ENCODE results near the gene CELF4.

CELF4 gene

DNA sequence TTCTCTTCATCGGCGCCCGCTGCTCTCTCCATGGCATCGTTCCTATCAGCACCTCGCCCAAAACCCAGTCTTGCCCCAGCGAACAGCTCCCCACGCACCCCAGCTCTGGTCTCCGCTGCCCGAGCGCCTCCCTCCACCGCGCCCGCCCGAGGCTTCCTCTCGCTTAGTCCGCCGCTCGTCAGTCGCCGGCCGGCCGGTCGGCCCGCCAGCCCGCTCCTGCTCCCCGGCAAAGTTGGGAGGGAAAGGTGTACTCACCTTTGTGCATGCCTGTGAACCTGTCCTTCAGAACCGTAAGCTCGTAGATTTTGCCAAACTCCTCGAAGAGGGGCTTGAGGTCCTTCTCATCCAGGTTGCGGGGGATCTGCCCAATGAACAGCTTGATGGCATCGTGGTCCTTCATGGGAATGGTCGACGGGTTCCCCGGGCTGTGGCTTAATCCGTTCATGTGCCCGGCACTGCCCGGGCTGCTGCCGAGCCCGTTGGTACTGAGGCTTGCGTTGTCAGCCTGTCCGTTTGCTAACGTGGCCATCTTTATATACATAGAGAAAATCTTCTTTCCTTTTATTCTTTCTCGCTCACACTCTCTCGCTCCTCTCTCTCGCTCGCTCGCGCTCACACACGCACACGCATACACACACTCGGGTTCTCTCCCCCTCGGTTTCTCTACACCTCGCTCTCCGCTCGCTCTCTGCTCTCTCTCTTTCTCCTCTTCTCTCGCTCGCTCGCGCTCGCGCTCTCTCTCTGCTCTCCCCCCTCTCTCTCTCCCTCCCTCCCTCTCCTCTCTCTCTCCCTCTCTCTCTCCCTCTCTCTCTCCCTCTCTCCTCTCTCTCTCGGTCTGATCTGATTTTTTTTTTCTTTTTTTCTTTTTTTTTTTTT lies at the start of gene CELF4:
Gene CELF4 (minus strand): TSS at position 698 of the 876 bp plus-strand sequence.
- no peak for DNase-seq (ENCODE audit: low read depth in 2 of 2)

GRCh38 chr18:37613253-37613565 lies 47.6 kb upstream of the CELF4 start:
- no peak for DNase-seq (ENCODE audit: low read depth in 2 of 2)

- no peak for DNase-seq (ENCODE audit: low read depth in 2 of 2)
Measured at GRCh38 chr18:37612524-37613252, 47.1 kb upstream of the CELF4 start.

DNA sequence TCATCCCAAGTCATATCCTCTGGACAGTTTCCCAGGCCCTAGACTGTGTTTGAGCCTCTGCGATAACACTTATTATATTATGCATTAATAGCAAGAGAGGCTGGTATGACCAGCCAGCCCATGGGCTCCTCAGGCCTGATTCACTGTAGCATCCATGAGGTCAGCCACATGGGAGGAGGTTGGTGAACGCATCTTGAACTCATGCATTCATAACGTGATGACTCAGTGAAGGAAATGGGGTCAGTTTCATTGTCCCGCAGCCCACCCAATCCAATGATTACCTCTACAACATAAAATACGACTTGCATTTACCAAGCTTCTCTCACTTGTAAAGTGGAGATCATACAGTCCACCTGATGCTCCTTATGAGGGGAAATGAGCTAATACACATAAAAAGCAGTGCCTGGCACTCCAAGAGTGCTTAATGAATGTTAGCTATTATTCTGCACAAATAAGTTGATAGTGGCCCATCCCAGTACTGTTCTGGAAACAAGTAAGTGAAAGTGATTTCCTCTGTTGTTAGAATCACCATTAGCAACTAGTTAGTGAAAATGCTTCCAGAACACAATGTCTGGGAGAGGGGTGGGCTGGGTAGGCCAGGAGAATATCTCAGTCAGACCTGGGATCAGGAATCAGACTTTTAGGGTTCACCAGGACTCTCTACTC lies 46.1 kb upstream of the CELF4 start:
- no peak for DNase-seq (ENCODE audit: low read depth in 2 of 2)

DNA sequence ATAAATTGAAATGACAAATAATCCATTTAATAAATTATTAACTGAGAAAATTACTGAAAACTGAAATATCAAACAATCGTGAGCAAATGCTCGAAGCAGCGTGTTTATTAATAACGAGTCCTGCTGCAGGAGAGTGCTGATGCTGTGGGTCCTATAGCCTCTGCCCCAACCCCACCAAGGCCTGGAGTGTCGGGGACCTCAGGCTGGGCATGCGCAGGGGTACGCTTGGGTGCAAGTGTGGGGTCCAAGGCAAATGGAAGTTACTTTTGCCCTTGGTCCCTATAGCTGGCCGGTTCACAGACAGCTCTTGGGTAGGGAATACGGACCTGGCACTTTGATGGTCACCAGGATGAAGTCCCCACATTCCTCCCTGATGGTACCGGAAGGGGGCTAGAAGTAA lies 43.3 kb upstream of the CELF4 start:
- DNase-seq (ENCODE audit: low read depth in 2 of 2), result no peak

DNA sequence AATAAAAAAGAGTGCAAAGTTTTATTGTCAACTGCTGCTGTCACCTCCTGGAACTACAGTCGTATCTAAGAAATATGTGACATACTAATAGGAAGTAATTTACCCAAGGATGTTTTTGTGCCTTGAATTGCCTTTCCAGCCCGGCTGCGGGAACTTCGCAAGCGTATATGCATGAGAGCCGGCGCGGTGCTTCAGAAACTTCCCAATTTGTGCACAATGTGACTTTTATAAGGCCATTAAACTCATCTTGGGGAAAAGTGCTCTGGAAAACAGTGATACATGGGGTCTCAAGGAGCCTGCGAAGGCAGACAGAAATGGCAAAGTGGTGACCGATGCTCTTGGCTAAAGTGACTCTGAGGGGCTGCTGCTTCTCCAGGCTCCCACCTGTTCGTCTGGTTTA lies 41.7 kb upstream of the CELF4 start:
- DNase-seq (ENCODE audit: low read depth in 2 of 2), result no peak

DNA sequence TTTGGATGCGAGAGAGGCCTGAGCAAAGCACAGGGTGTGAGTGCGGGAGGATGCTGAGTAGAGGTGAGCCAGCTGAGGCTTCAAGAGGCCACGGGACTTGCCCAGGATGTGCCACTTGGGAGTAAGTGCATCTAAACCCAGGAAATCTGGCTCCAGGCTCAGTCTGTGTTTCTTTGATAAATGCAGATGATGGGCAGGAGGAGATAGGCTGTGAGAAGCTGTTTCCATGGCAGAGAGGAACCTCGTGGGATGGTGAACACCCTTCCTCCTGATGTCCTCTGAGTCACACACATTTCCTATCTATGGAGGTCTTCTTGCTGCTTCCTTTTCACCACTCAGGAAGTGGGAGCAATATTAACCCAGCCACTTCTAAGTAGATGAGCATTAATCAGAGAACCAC lies 38.4 kb upstream of the CELF4 start:
- no peak for DNase-seq (ENCODE audit: low read depth in 2 of 2)

DNA sequence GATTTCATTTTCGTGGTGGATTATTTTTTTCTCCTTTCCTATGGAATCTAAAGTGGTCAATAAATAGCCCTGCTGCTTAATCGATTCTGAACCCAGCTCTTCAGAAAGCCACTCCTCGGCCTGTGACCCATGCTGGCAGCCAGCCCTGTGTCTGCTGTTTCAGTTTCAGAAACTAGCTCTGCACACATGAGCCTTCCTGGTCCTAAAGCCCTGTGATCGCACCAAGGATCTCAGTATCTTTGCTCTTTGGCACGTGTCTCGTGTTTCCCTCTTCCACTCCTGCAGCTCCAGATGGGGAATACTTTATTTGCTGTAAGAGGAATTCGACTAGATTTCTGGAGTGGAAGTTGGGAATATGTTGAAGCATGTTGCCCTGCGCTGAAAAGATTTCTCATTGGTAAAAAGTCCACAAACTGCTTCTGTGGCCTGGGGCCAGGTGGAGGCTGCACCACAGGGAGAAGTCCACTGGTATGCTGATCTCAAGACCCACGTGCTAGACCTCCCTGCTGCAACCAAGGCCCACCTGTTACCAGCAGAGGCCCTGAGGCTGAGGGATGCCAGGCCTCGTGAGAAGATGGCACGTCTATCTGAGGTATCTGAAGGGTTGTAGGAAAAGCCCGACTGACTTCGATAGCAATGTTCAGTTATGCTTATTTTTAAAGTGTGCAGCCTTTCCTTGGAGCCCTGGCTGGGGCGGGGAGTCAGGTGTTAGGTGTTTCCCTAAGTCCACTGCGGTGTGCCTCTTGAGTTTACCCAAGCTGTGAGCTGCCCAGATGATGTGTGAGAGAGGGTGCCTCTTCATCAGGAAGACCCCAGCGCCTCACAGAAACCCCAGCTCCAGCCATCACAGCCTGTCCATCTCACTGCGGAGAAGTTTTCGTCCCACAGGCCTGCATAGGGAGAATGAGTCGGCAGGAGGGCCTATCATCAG lies 33.6 kb upstream of the CELF4 start:
- DNase-seq (ENCODE audit: low read depth in 2 of 2), result no peak

GRCh38 chr18:37598396-37598795 lies 32.8 kb upstream of the CELF4 start:
- DNase-seq (ENCODE audit: low read depth in 2 of 2), result no peak

DNA sequence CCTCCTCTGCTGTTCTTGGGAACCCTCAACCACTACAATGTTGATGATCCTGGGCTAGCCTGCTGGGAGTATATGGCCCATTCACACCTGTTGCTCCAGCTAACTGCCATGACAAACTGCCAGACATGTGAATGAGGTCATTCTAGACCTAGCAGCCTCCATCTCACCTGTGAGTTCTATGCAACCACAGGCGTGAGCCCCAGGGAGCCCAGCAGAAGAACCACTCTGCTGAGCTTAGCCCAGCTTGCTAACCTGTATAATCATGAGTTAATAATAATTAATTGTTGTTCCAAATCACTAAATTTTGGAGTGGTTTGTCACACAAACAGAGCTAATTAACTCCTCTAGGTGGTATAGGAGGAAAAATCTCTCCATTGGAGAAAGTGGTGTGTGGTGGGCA lies 24.7 kb upstream of the CELF4 start:
- DNase-seq (ENCODE audit: low read depth in 2 of 2), result no peak

DNA sequence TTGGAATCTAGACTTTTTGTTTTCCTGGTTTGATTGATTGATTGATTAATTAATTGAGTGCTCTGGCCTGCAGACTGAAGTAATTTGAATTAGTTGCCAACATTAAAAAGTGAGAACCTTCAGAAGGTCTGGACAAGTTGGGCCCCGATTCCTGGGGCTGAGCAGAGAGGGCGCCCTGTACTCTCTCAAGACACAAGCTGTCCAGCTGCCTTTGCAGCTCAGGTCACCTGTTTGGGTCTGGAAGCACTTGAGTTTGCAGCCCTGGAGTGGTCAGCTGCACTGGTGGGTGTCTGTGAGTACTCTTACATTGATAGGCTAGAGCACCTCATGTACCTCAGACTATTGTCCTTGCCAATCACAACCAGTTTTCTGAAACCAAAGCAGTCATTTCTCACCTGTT lies 22.7 kb upstream of the CELF4 start:
- no peak for DNase-seq (ENCODE audit: low read depth in 2 of 2)

DNA sequence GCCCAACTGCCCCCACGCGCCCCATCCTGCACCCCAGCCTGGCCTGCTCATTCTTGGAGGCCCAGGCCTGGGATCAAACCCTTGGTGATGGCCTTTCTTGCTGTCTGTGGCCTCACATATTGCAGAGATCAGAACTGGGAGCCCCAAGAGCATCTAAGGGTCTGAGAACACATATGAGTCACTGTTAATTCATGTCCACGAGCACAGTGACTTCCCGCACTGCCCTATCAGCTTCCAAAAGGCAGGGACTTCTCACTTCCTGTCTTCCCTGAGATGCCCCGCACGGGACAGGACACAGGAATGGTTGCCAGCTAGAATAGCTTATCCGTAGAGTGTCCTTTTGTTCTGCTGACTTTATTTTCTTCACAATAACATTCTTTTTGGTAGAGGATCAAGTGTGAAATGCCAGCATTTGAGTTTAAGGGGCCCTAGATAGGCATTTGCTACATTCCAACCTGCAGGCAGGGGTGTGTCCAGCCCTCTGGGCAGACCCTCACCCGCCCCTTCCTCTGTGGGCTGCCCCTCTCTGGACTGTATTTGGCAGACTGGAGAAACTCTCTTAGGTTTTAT lies 21.1 kb upstream of the CELF4 start:
- DNase-seq (ENCODE audit: low read depth in 2 of 2), result no peak

GRCh38 chr18:37584952-37585695 lies 19.5 kb upstream of the CELF4 start:
- DNase-seq (ENCODE audit: low read depth in 2 of 2), result no peak

- no peak for DNase-seq (ENCODE audit: low read depth in 2 of 2)
Measured at GRCh38 chr18:37584217-37584616, 18.6 kb upstream of the CELF4 start.

DNA sequence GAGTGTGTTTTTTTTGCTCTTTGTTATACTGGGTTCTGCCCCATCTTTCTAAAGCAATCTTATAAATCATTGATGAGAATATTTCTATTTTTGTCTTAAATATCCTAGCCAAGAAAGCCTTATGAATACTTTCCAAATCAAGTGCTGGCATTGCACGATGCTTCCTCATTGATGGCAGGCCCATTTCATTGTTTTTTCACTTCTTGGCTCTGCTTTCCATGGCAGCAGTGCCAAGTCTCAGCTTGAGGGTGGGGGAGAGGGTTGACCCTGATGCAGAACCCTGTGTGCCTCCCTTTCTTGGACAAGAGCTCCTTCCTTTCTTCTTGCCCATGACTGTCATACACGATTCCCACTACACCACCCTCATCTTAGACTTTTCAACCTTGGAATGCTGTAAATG lies 16.7 kb upstream of the CELF4 start:
- no peak for DNase-seq (ENCODE audit: low read depth in 2 of 2)

DNA sequence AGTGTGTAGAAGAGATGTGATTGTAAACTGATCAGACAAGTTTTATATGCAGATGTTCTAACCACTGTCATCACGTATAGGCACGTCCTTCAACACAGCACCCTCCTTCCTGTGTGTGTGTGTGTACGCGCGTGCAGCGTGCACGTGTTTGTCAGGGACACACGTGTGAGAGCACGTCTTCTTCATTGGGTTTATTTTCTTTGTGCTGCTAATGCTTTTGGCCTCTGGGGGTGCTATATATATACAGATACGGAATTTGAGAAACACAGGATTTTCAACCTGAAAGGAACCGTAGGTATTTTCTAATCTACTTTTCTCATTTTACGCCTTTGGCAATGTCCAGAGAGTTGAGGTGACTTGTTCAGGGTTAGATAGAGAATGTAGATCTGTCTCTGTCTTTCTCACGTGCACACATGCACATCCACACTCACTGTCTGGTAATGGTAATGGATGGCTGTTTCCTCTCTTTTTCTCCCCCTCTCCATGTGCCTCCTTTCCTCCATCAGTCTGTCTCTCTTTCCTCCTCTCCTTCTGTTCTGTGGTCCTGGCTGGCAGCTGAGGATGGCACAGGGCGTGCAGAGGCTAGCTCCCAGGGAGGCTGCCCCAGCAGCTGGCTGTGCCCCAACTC lies 13.4 kb upstream of the CELF4 start:
- no peak for DNase-seq (ENCODE audit: low read depth in 2 of 2)

GRCh38 chr18:37578182-37578678 lies 12.6 kb upstream of the CELF4 start:
- DNase-seq (ENCODE audit: low read depth in 2 of 2), result no peak

DNA sequence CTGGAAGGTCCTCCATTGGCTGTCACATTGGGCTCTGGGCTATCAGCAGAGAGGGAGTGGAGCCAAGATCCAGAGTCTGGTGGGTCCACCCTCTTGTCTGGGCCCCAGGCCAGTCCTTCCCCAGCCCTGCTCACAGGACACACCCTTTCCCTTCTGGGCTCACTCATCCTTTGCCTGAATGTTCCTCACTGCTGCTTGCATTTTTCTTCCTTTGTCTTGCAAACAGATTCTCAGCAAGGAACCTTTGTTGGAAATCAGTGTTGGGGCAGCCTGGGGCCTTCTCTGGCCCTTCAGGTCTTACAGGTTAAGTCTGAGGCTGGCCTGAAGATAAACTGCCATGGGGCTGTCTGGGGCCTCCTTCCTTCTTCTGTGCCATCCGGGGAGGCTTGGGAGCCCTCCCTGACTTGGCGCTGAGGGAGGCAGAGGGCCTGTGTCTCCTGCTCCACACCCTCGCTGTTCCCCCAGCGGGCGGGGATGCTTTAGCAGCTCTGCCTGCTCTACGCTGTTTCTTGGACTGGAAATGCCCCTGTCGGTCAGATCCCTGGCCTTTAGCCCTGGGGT lies 11.5 kb upstream of the CELF4 start:
- DNase-seq (ENCODE audit: low read depth in 2 of 2), result no peak

- DNase-seq (ENCODE audit: low read depth in 2 of 2), result no peak
Measured at GRCh38 chr18:37575646-37576045, 10.0 kb upstream of the CELF4 start.

DNA sequence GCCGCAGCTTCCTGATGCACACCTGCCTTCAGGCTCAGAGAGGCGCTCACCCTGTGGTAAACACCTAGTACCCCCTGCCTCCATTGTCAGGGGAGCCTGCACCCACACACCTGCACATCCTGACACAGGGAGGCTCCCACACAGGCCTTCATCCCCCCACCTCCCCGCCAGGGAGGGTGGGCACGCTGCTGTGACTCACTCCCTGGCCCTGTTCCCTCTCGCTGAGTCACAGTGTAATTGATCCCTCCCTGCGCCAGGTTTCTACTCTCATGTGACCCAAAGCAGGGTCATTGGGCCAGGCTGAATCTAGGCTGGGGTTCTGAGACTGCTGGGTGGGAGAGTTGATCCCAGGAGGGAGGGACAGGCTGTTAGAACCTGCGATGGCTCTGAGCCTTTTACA lies 8.5 kb upstream of the CELF4 start:
- DNase-seq (ENCODE audit: low read depth in 2 of 2), result no peak
